CD14-positive monocyte (primary cell): ENCODE results near the gene EML6. TPM values are rescaled to one million over a fixed set of nuclear protein-coding genes. Genes with fewer than 3 reads are reported as not detected.

Experiments
- DNase-seq, 3 donors: peaks; one replicate each; pipeline ENCODE4 v3.0.0-alpha.2; 2011 to 2022
- H2AFZ ChIP-seq: 2 replicates; pipeline ENCODE4 v1.6.0; 2012; ENCODE audit warnings: mild to moderate bottlenecking, low read depth, low read length, inconsistent platforms; ENCODE audit not compliant: insufficient read depth, poor library complexity, severe bottlenecking
- H3K27ac ChIP-seq, 2 donors: 1 replicate in 1 of 2; 2 replicates in 1 of 2; pipeline ENCODE4 v1.5.1; 2012 to 2013; ENCODE audit warnings: low read length in 2 of 2, control low read depth in 1 of 2, inconsistent platforms in 1 of 2, low read depth in 1 of 2, mild to moderate bottlenecking in 1 of 2
- H3K27me3 ChIP-seq, 2 donors: one replicate each; pipeline versions ENCODE4 v1.6.0 to v1.6.1; 2011 to 2013; ENCODE audit warnings: low read length in 2 of 2; ENCODE audit not compliant: control insufficient read depth in 2 of 2, insufficient read depth in 2 of 2
- H3K36me3 ChIP-seq, 2 donors: replicated peaks in 1 of 2; 1 replicate in 1 of 2; 2 replicates in 1 of 2; pipeline versions ENCODE4 v1.5.1 to v1.6.1; 2012 to 2013; ENCODE audit warnings: low read length in 2 of 2, control low read depth in 1 of 2, inconsistent platforms in 1 of 2, mild to moderate bottlenecking in 1 of 2; ENCODE audit not compliant: insufficient read depth in 2 of 2, control insufficient read depth in 1 of 2
- H3K4me1 ChIP-seq, 2 donors: 1 replicate in 1 of 2; 2 replicates in 1 of 2; pipeline versions ENCODE4 v1.5.1 to v1.6.1; 2012 to 2013; ENCODE audit warnings: low read length in 2 of 2, control low read depth in 1 of 2, inconsistent platforms in 1 of 2, mild to moderate bottlenecking in 1 of 2, moderate library complexity in 1 of 2; ENCODE audit not compliant: insufficient read depth in 2 of 2, control insufficient read depth in 1 of 2
- H3K4me2 ChIP-seq: replicated peaks from 2 replicates; pipeline ENCODE3; 2012; ENCODE audit warnings: low read length, moderate library complexity, mild to moderate bottlenecking; ENCODE audit not compliant: poor library complexity, severe bottlenecking; ENCODE audit errors: extremely low read depth
- H3K4me3 ChIP-seq, 3 experiments: fragments of 200-600 bp in 1 of 3; sonication (generic) in 1 of 3; replicated peaks in 1 of 3; 1 replicate in 2 of 3; 2 replicates in 1 of 3; pipeline ENCODE4 v1.5.1; 2011 to 2013; ENCODE audit warnings: low read length in 3 of 3, mild to moderate bottlenecking in 3 of 3, control low read depth in 2 of 3, low read depth in 2 of 3, inconsistent platforms in 1 of 3, moderate library complexity in 1 of 3
- H3K79me2 ChIP-seq: 2 replicates; pipeline ENCODE4 v1.6.0; 2012; ENCODE audit warnings: mild to moderate bottlenecking, control low read depth, inconsistent platforms, low read length, moderate library complexity; ENCODE audit not compliant: insufficient read depth
- H3K9ac ChIP-seq: 2 replicates; pipeline ENCODE4 v1.6.0; 2017; ENCODE audit warnings: low read length, mild to moderate bottlenecking; ENCODE audit not compliant: insufficient read depth, poor library complexity, severe bottlenecking
- H3K9me3 ChIP-seq, 2 donors: replicated peaks in 1 of 2; 1 replicate in 1 of 2; 2 replicates in 1 of 2; pipeline versions ENCODE4 v1.5.1 to v1.6.1; 2012 to 2013; ENCODE audit warnings: low read length in 2 of 2, control low read depth in 1 of 2; ENCODE audit not compliant: control insufficient read depth in 1 of 2, insufficient read depth in 1 of 2
- H4K20me1 ChIP-seq: 2 replicates; pipeline ENCODE4 v1.6.0; 2012; ENCODE audit warnings: mild to moderate bottlenecking, low read length, control low read depth, moderate library complexity; ENCODE audit not compliant: insufficient read depth
- H3K27ac Mint-ChIP-seq, 7 donors: one replicate each; pipeline ENCODE4 v1.8.0; 2020; ENCODE audit warnings: mild to moderate bottlenecking in 7 of 7, mixed read lengths in 7 of 7, moderate library complexity in 6 of 7, inconsistent platforms in 2 of 7
- H3K27me3 Mint-ChIP-seq, 3 donors: one replicate each; pipeline ENCODE4 v1.8.0; 2021 to 2022; ENCODE audit warnings: low read depth in 3 of 3, mild to moderate bottlenecking in 3 of 3, mixed read lengths in 3 of 3, moderate library complexity in 3 of 3, inconsistent platforms in 1 of 3
- H3K36me3 Mint-ChIP-seq, 2 donors: one replicate each; pipeline ENCODE4 v1.8.0; 2020; ENCODE audit warnings: mixed read lengths in 2 of 2, inconsistent platforms in 1 of 2, mild to moderate bottlenecking in 1 of 2
- H3K4me1 Mint-ChIP-seq: one replicate; pipeline ENCODE4 v1.8.0; 2020; ENCODE audit warnings: mild to moderate bottlenecking, mixed read lengths
- H3K4me3 Mint-ChIP-seq, 2 donors: one replicate each; pipeline ENCODE4 v1.8.0; 2020; ENCODE audit warnings: mild to moderate bottlenecking in 2 of 2, mixed read lengths in 2 of 2, moderate library complexity in 1 of 2
- H3K9me3 Mint-ChIP-seq, 7 donors: one replicate each; pipeline ENCODE4 v1.8.0; 2020 to 2022; ENCODE audit warnings: mixed read lengths in 7 of 7, mild to moderate bottlenecking in 6 of 7, moderate library complexity in 6 of 7, inconsistent platforms in 2 of 7
- WGBS: methylation state at CpG from one replicate; pipeline ENCODE4 v1.1.5; 2013; ENCODE audit warnings: missing lambda C conversion rate; ENCODE audit not compliant: insufficient coverage; 5-methylcytosine and 5-hydroxymethylcytosine counted together
- intact Hi-C, 2 donors: fragments of 100-400 bp; cut with micrococcal nuclease; formaldehyde crosslinking; loops; one replicate each; pipeline versions ENCODE4 v1.15.0 to v1.15.1; 2023
- polyA plus RNA-seq, 3 donors: library from polyadenylated mRNA; depleted of rRNA in 1 of 3; unstranded in 2 of 3; stranded (reverse) in 1 of 3; fragments of 300-500 nt in 2 of 3; fragments of >200 nt in 1 of 3; fragmentation: Illumina TruSeq in 2 of 3; gene quantifications; 1 replicate in 2 of 3; 2 replicates in 1 of 3; pipeline ENCODE4 v1.2.3, GENCODE V29; 2012 to 2021
- TF ChIP-seq, protein P1 (sequence below): fragments of 200-600 bp; IDR thresholded peaks from one replicate; pipeline ENCODE4 v1.8.0; 2022; ENCODE audit warnings: antibody characterized with exemption, mild to moderate bottlenecking

EML6 gene
- polyA plus RNA-seq, 3 donors: 0.79 TPM; not detected in 2

DNA sequence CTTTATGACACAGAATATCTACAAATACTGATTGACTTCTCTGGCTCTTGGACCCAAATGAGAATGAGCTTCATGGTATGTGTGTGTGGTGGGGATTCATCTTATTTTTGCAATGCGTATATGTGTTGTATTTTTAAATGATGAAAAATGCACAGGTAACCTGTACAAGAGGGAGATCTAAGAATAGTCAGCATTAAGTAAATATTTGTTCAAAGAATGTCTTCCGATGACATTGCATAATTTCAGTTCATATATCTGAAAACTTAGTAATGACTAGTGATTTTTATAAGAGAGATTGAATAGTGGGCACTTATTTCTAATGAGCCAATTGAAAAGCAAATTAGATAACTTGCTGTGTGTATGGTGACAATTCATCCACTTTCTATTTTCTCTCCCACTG, 66.4 kb downstream of the EML6 start:
- no peaks in the 10 kb centered on the region for H3K36me3 Mint-ChIP-seq
- 100% methylated on average over 1 of the region's 2 CpGs for WGBS
- Histone ChIP-seq H3K4me3 (no peak overlapping the region), H2AFZ (no peak overlapping the region), H3K79me2 (no peaks in the 10 kb centered on the region), H3K27ac (no peak overlapping the region), H3K9me3 (no peaks in the 10 kb centered on the region), H3K36me3 (no peaks in the 10 kb centered on the region), H3K9ac (no peak overlapping the region), H3K4me2 (no peak overlapping the region), H3K27me3 (no peaks in the 10 kb centered on the region), H3K4me1 (no peaks in the 10 kb centered on the region), H4K20me1 (no peaks in the 10 kb centered on the region)
- H3K27ac Mint-ChIP-seq: no peak overlapping the region
- H3K4me3 Mint-ChIP-seq: no peak overlapping the region
- TF ChIP-seq, protein P1, sequence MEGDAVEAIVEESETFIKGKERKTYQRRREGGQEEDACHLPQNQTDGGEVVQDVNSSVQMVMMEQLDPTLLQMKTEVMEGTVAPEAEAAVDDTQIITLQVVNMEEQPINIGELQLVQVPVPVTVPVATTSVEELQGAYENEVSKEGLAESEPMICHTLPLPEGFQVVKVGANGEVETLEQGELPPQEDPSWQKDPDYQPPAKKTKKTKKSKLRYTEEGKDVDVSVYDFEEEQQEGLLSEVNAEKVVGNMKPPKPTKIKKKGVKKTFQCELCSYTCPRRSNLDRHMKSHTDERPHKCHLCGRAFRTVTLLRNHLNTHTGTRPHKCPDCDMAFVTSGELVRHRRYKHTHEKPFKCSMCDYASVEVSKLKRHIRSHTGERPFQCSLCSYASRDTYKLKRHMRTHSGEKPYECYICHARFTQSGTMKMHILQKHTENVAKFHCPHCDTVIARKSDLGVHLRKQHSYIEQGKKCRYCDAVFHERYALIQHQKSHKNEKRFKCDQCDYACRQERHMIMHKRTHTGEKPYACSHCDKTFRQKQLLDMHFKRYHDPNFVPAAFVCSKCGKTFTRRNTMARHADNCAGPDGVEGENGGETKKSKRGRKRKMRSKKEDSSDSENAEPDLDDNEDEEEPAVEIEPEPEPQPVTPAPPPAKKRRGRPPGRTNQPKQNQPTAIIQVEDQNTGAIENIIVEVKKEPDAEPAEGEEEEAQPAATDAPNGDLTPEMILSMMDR: no peak
- H3K9me3 Mint-ChIP-seq: peaks cover 0 to 15% (median 4%) of the 10 kb centered on the region in 7 donors
- peaks cover 0 to 1% (median 0%) of the 10 kb centered on the region in 3 donors for H3K27me3 Mint-ChIP-seq
- intact Hi-C loops: no loop called here
- no peak for DNase-seq
- no peaks in the 10 kb centered on the region for H3K4me1 Mint-ChIP-seq

DNA sequence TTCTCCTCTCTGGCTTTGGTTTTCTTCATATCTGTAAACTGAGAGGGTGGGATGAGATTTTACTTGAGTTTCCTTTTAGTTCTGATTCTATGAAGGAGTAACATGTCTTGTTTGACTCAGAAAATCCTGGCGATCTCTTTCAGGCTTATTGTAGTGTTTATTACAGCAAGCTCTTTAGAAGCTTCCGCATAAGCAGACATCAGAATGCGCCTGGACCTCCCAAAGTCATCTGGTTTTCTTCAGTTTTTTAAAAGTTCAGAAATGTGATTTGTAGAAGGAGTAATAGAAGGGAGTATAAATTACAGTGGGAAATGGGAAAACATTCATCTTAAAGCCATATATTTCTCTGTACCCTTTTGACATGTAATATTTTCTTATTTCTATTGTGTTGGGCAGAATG, 68.4 kb downstream of the EML6 start:
- Histone ChIP-seq H3K27me3 (no peaks in the 10 kb centered on the region), H3K9me3 (no peaks in the 10 kb centered on the region), H3K4me1 (no peaks in the 10 kb centered on the region), H3K4me2 (no peak overlapping the region), H3K36me3 (no peaks in the 10 kb centered on the region), H3K9ac (no peak overlapping the region), H4K20me1 (no peaks in the 10 kb centered on the region), H3K27ac (no peak overlapping the region), H3K79me2 (no peaks in the 10 kb centered on the region), H2AFZ (no peak overlapping the region), H3K4me3 (no peak overlapping the region)
- intact Hi-C loops: no loop called here
- H3K9me3 Mint-ChIP-seq: peaks cover 0 to 14% (median 4%) of the 10 kb centered on the region in 7 donors
- no peak overlapping the region for H3K4me3 Mint-ChIP-seq
- H3K27ac Mint-ChIP-seq: no peak overlapping the region
- WGBS: 100% methylated on average over 1 of the region's 3 CpGs
- no peak for DNase-seq
- H3K36me3 Mint-ChIP-seq: no peaks in the 10 kb centered on the region
- no peaks in the 10 kb centered on the region for H3K4me1 Mint-ChIP-seq
- peaks cover 0 to 1% (median 0%) of the 10 kb centered on the region in 3 donors for H3K27me3 Mint-ChIP-seq
- TF ChIP-seq, protein P1: no peak
